Endothelial cell of umbilical vein (primary cell): ENCODE results near the gene HEATR3. TPM values are rescaled to one million over a fixed set of nuclear protein-coding genes. Genes with fewer than 3 reads are reported as not detected.

Experiments
- BruUV-seq: library from RNA; stranded (reverse); fragments of 400-500 nt; replicated peaks from 2 replicates; lab custom pipeline; 2021; lab: Mats Ljungman, UMichigan
- CTCF ChIA-PET: fragments of 300-600, 350-600 bp; sonication (Branson Sonifier 250); formaldehyde crosslinking; loops from one replicate; lab custom pipeline; 2021; ENCODE audit warnings: antibody characterized with exemption, inconsistent platforms; lab: Charles Lee
- POLR2A ChIA-PET: fragments of 300-600, 350-600 bp; sonication (Branson Sonifier 250); formaldehyde crosslinking; loops from one replicate; lab custom pipeline; 2021; ENCODE audit warnings: antibody characterized with exemption, inconsistent platforms; lab: Charles Lee
- DNase-seq: peaks from one replicate; pipeline ENCODE4 v3.0.0-alpha.2; 2011; ENCODE audit warnings: low read depth, low spot score
- FAIRE-seq: peaks from 2 replicates; lab custom pipeline; 2011; peaks lifted over from hg19 to GRCh38; lab: Jason Lieb, UNC
- H2AFZ ChIP-seq: 2 replicates; pipeline ENCODE4 v1.6.0; 2012; ENCODE audit warnings: low read depth, low read length, control low read depth, inconsistent platforms
- H3K27ac ChIP-seq: 2 replicates; pipeline ENCODE4 v1.5.1; 2011; ENCODE audit warnings: low read depth, mild to moderate bottlenecking, control low read depth, low read length, moderate library complexity; ENCODE audit not compliant: insufficient read depth
- H3K27me3 ChIP-seq, 2 experiments: 2 replicates each; pipeline versions ENCODE4 v1.6.0 to v1.6.1; 2011; ENCODE audit warnings: low read length in 2 of 2, mixed read lengths in 1 of 2; ENCODE audit not compliant: control insufficient read depth in 2 of 2, insufficient read depth in 2 of 2
- H3K36me3 ChIP-seq, 2 experiments: 2 replicates in 1 of 2; 3 replicates in 1 of 2; pipeline ENCODE4 v1.5.1; 2011; ENCODE audit warnings: low read length in 2 of 2, mild to moderate bottlenecking in 1 of 2, moderate library complexity in 1 of 2; ENCODE audit not compliant: control insufficient read depth in 2 of 2, insufficient read depth in 2 of 2; ENCODE audit errors: extremely low read depth in 1 of 2
- H3K4me1 ChIP-seq: 3 replicates; pipeline ENCODE4 v1.5.1; 2011; ENCODE audit warnings: mild to moderate bottlenecking, low read length; ENCODE audit not compliant: control insufficient read depth, insufficient read depth; ENCODE audit errors: extremely low read depth
- H3K4me2 ChIP-seq: 2 replicates; pipeline ENCODE4 v1.6.1; 2011; ENCODE audit warnings: low read length, control low read depth, mixed read lengths; ENCODE audit not compliant: insufficient read depth
- H3K4me3 ChIP-seq, 3 experiments: fragments of 200-600 bp in 1 of 3; sonication (generic), shearing (Covaris generic) in 1 of 3; replicated peaks in 1 of 3; 2 replicates each; pipeline ENCODE4 v1.5.1; 2011 to 2016; ENCODE audit warnings: control low read depth in 3 of 3, low read length in 3 of 3, mild to moderate bottlenecking in 2 of 3, inconsistent platforms in 1 of 3, low read depth in 1 of 3, moderate library complexity in 1 of 3; ENCODE audit not compliant: insufficient read depth in 1 of 3
- H3K79me2 ChIP-seq: 2 replicates; pipeline ENCODE4 v1.6.0; 2012; ENCODE audit warnings: low read length, inconsistent platforms; ENCODE audit not compliant: control insufficient read depth, insufficient read depth
- H3K9ac ChIP-seq: replicated peaks from 2 replicates; pipeline ENCODE3; 2011; ENCODE audit warnings: low read length, control low read depth; ENCODE audit not compliant: insufficient read depth; ENCODE audit errors: extremely low read depth
- H3K9me1 ChIP-seq: replicated peaks from 3 replicates; pipeline ENCODE4 v1.6.0; 2011; ENCODE audit warnings: mild to moderate bottlenecking, low read length; ENCODE audit not compliant: control insufficient read depth, insufficient read depth; ENCODE audit errors: extremely low read depth
- H3K9me3 ChIP-seq: replicated peaks from 2 replicates; pipeline ENCODE4 v1.5.1; 2012; ENCODE audit warnings: low read length, inconsistent platforms; ENCODE audit not compliant: control insufficient read depth, insufficient read depth
- H4K20me1 ChIP-seq: replicated peaks from 2 replicates; pipeline ENCODE3; 2011; ENCODE audit warnings: mild to moderate bottlenecking, low read length; ENCODE audit not compliant: control insufficient read depth, insufficient read depth; ENCODE audit errors: extremely low read depth
- EZH2 ChIP-seq: IDR thresholded peaks from 2 replicates; pipeline ENCODE4 v1.6.1; 2012; ENCODE audit warnings: borderline replicate concordance, low read depth, mild to moderate bottlenecking, moderate library complexity, low read length, inconsistent platforms; ENCODE audit not compliant: severe bottlenecking
- FOS ChIP-seq: IDR thresholded peaks from 2 replicates; pipeline ENCODE4 v1.6.1; 2011; ENCODE audit warnings: mild to moderate bottlenecking, low read length, moderate library complexity, borderline replicate concordance; ENCODE audit not compliant: insufficient read depth
- GATA2 ChIP-seq: IDR thresholded peaks from 2 replicates; pipeline ENCODE4 v1.7.0; 2011; ENCODE audit warnings: low read depth, mild to moderate bottlenecking, moderate library complexity, mixed read lengths, low read length; ENCODE audit not compliant: insufficient read length, insufficient read depth
- JUN ChIP-seq: IDR thresholded peaks from 2 replicates; pipeline ENCODE4 v1.6.1; 2011; ENCODE audit warnings: borderline replicate concordance, low read depth; ENCODE audit not compliant: insufficient read length, insufficient read depth
- MYC ChIP-seq: IDR thresholded peaks from one replicate; pipeline ENCODE4 v1.6.1; 2011; ENCODE audit warnings: mild to moderate bottlenecking, low read depth, low read length
- POLR2A ChIP-seq: IDR thresholded peaks from 2 replicates; pipeline ENCODE4 v1.6.1; 2012; ENCODE audit warnings: low read depth, mild to moderate bottlenecking, control low read depth, low read length
- POLR2AphosphoS5 ChIP-seq: IDR thresholded peaks from 2 replicates; pipeline ENCODE4 v1.6.1; 2012; ENCODE audit warnings: low read depth, mild to moderate bottlenecking, control low read depth, low read length, moderate library complexity; ENCODE audit not compliant: insufficient read depth
- dilution Hi-C: fragments of 300-500 bp; cut with MboI; formaldehyde crosslinking; loops from one replicate; pipeline ENCODE4 v1.15.0; 2019; ENCODE audit warnings: low sequenced_read_pairs; ENCODE audit not compliant: extremely low pct_ligation_motif_present
- intact Hi-C: fragments of 100-400 bp; cut with micrococcal nuclease; formaldehyde crosslinking; loops from one replicate; pipeline ENCODE4 v1.10.0; 2022
- polyA plus RNA-seq, 4 experiments: library from polyadenylated mRNA; depleted of rRNA in 3 of 4; stranded (reverse) in 3 of 4; unstranded in 1 of 4; fragments of >200 nt; gene quantifications; 2 replicates each; pipeline versions ENCODE4 v1.2.1 to v1.2.3, GENCODE V29; 2011 to 2012; ENCODE audit warnings: missing spikeins in 1 of 4
- total RNA-seq: library from RNA; stranded (reverse); gene quantifications from 2 replicates; pipeline ENCODE4 v1.2.3, GENCODE V29; 2021
- TF ChIP-seq, protein P1 (sequence below): IDR thresholded peaks from 2 replicates; pipeline ENCODE4 v1.6.1; 2011; ENCODE audit not compliant: insufficient read depth, insufficient read length
- TF ChIP-seq, protein P2 (sequence below), 2 donors: IDR thresholded peaks; 1 replicate in 1 of 2; 2 replicates in 1 of 2; pipeline ENCODE4 v1.5.1; 2011; ENCODE audit warnings: low read length in 2 of 2, mild to moderate bottlenecking in 2 of 2, moderate library complexity in 2 of 2, control low read depth in 1 of 2, inconsistent platforms in 1 of 2, low read depth in 1 of 2; ENCODE audit not compliant: insufficient read depth in 1 of 2; ENCODE audit errors: extremely low read depth in 1 of 2

Gene HEATR3
- total and polyA plus RNA-seq, 2 donors (not counting 3 experiments of a cell fraction or from before 2014, with no cell fraction given): 6.7 to 23.1 TPM

DNA sequence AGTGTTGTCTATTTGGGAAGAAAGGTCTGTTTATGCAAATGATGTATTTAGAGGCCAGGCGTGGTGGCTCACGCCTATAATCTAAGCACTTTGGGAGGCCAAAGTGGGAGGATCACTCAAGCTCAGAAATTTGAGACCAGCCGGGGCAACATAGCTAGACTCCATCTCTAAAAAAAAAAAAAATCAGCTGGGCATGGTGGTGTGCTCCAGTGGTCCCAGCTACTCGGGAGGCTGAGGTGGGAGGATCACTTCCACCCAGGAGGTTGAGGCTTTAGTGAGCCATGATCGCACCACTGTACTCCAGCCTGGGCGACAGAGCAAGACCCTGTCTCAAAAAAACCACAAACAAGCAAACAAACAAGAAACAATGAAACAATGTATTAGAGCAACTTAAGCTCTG, 18.9 kb upstream of the HEATR3 start:
- dilution Hi-C loops (no loop called here), intact Hi-C loops (no loop called here)
- Histone ChIP-seq H2AFZ (no peak overlapping the region), H3K9me1 (no peaks in the 10 kb centered on the region), H3K4me1 (no peaks in the 10 kb centered on the region), H3K27me3 (peaks cover 0 to 2% of the 10 kb centered on the region in 2 experiments), H3K79me2 (no peaks in the 10 kb centered on the region), H3K36me3 (no peaks in the 10 kb centered on the region), H3K9ac (no peak overlapping the region), H3K9me3 (no peaks in the 10 kb centered on the region), H3K4me2 (no peak overlapping the region), H3K27ac (no peak overlapping the region), H3K4me3 (no peak overlapping the region), H4K20me1 (no peaks in the 10 kb centered on the region)
- ChIA-PET CTCF (interaction anchor here (1.2 to 1.9 kb wide), 3 partner anchors 21 to 35 kb away, joined by 3 to 9 read pairs (median 3); partner anchors contain the start of gene CNEP1R1), POLR2A (no interaction called here)
- DNase-seq (no peak), FAIRE-seq (no peak)
- no TSS peak for BruUV-seq
- no peak for TF ChIP-seq EZH2
- TF ChIP-seq JUN: no peak
- no peak for TF ChIP-seq GATA2
- TF ChIP-seq POLR2AphosphoS5: no peak
- TF ChIP-seq POLR2A: no peak
- TF ChIP-seq, protein P1, sequence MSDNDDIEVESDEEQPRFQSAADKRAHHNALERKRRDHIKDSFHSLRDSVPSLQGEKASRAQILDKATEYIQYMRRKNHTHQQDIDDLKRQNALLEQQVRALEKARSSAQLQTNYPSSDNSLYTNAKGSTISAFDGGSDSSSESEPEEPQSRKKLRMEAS: no peak
- no peak for TF ChIP-seq MYC
- TF ChIP-seq, protein P2, sequence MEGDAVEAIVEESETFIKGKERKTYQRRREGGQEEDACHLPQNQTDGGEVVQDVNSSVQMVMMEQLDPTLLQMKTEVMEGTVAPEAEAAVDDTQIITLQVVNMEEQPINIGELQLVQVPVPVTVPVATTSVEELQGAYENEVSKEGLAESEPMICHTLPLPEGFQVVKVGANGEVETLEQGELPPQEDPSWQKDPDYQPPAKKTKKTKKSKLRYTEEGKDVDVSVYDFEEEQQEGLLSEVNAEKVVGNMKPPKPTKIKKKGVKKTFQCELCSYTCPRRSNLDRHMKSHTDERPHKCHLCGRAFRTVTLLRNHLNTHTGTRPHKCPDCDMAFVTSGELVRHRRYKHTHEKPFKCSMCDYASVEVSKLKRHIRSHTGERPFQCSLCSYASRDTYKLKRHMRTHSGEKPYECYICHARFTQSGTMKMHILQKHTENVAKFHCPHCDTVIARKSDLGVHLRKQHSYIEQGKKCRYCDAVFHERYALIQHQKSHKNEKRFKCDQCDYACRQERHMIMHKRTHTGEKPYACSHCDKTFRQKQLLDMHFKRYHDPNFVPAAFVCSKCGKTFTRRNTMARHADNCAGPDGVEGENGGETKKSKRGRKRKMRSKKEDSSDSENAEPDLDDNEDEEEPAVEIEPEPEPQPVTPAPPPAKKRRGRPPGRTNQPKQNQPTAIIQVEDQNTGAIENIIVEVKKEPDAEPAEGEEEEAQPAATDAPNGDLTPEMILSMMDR (IDR thresholded peaks at IDR 0.05; ENCODE audit: extremely low read depth in 1 of 2, insufficient read depth in 1 of 2, low read depth in 1 of 2, low read length in 2 of 2): no peak
- no peak for TF ChIP-seq FOS
